HCT116 (cell line): ENCODE measurements around the gene CENPK. TPM values are rescaled to one million over a fixed set of nuclear protein-coding genes. Genes with fewer than 3 reads are reported as not detected.
A peak's percentile ranks its signal among the peaks of the same experiment; 100 is the strongest.

Experiments used
- ATAC-seq: fragments of 200-7000 bp; cut with Tn5 transposase; 2 replicates; pipeline ENCODE4 v1.9.1; 2020; ENCODE audit warnings: mild to moderate bottlenecking, moderate library complexity
- BruUV-seq: library from RNA; stranded (reverse); fragments of 400-500 nt; replicated peaks from 2 replicates; lab custom pipeline; 2021; lab: Mats Ljungman, UMichigan
- CTCF ChIA-PET: fragments of 300-600 bp; sonication (Branson Sonifier 250); formaldehyde crosslinking; loops from one replicate; lab custom pipeline; 2021; ENCODE audit warnings: antibody characterized with exemption; lab: Charles Lee
- POLR2A ChIA-PET: fragments of 300-600, 350-600 bp; sonication (Branson Sonifier 250); formaldehyde crosslinking; loops from one replicate; lab custom pipeline; 2021; ENCODE audit warnings: antibody characterized with exemption; lab: Charles Lee
- RAD21 ChIA-PET, 2 experiments: fragments of 300-600 bp; sonication (Branson Sonifier 250); formaldehyde crosslinking; loops; one replicate each; lab custom pipeline; 2023; ENCODE audit warnings: low total read pairs in 2 of 2; ENCODE audit not compliant: uncharacterized antibody in 2 of 2, unreplicated experiment in 2 of 2, low non-redundant PET in 1 of 2; lab: Charles Lee
- DNase-seq: peaks from one replicate; pipeline ENCODE4 v3.0.0-alpha.2; 2010; ENCODE audit warnings: low read depth, low spot score
- H2AFZ ChIP-seq: fragments of 200-600 bp; shearing (Covaris generic), sonication (generic); 2 replicates; pipeline ENCODE4 v1.6.1; 2017; ENCODE audit warnings: low read depth, mixed run types, mixed read lengths, antibody characterized with exemption, low read length; ENCODE audit not compliant: poor library complexity, severe bottlenecking
- H3K27ac ChIP-seq: 2 replicates; pipeline ENCODE4 v1.5.1; 2012; ENCODE audit warnings: low read depth, low read length
- H3K27me3 ChIP-seq: fragments of 200-600 bp; sonication (generic); 2 replicates; pipeline ENCODE4 v1.6.1; 2016; ENCODE audit warnings: mixed run types, low read length, mixed read lengths; ENCODE audit not compliant: insufficient read depth
- H3K36me3 ChIP-seq, 2 experiments: fragments of 200-500 bp in 1 of 2; fragments of 200-600 bp in 1 of 2; sonication (Bioruptor generic) in 1 of 2; sonication (generic) in 1 of 2; 2 replicates each; pipeline versions ENCODE4 v1.5.1 to v1.6.1; 2014 to 2016; ENCODE audit warnings: low read length in 2 of 2, inconsistent platforms in 1 of 2, mixed read lengths in 1 of 2, mixed run types in 1 of 2; ENCODE audit not compliant: insufficient read depth in 2 of 2, control insufficient read depth in 1 of 2
- H3K4me1 ChIP-seq, 2 experiments: fragments of 200-600 bp in 1 of 2; sonication (generic) in 1 of 2; 2 replicates each; pipeline versions ENCODE4 v1.5.1 to v1.6.1; 2012 to 2017; ENCODE audit warnings: low read length in 2 of 2, inconsistent platforms in 1 of 2, mild to moderate bottlenecking in 1 of 2, mixed read lengths in 1 of 2, mixed run types in 1 of 2, moderate library complexity in 1 of 2; ENCODE audit not compliant: insufficient read depth in 2 of 2, control insufficient read depth in 1 of 2
- H3K4me2 ChIP-seq: fragments of 200-600 bp; sonication (generic); 2 replicates; pipeline ENCODE4 v1.6.1; 2017; ENCODE audit warnings: mixed run types, low read length, mixed read lengths
- H3K4me3 ChIP-seq, 2 experiments: fragments of 200-600 bp in 1 of 2; sonication (generic) in 1 of 2; replicated peaks in 1 of 2; 2 replicates each; pipeline ENCODE4 v1.5.1; 2011 to 2016; ENCODE audit warnings: low read length in 2 of 2, control low read depth in 1 of 2, low read depth in 1 of 2, mild to moderate bottlenecking in 1 of 2, mixed read lengths in 1 of 2, mixed run types in 1 of 2
- H3K79me2 ChIP-seq: fragments of 200-600 bp; sonication (generic); 2 replicates; pipeline ENCODE4 v1.6.1; 2017; ENCODE audit warnings: mild to moderate bottlenecking, mixed run types, low read length, moderate library complexity, mixed read lengths; ENCODE audit not compliant: insufficient read depth
- H3K9ac ChIP-seq: fragments of 200-600 bp; sonication (generic); 2 replicates; pipeline ENCODE4 v1.6.1; 2016; ENCODE audit warnings: low read length, mixed read lengths
- H3K9me2 ChIP-seq: fragments of 200-600 bp; sonication (generic), shearing (Covaris generic); 2 replicates; pipeline ENCODE4 v1.6.1; 2017; ENCODE audit warnings: mixed run types, mild to moderate bottlenecking, moderate library complexity; ENCODE audit not compliant: insufficient read depth
- H3K9me3 ChIP-seq, 2 experiments: fragments of 200-500 bp in 1 of 2; fragments of 200-600 bp in 1 of 2; sonication (Bioruptor generic) in 1 of 2; sonication (generic) in 1 of 2; 2 replicates each; pipeline ENCODE4 v1.6.1; 2014 to 2017; ENCODE audit warnings: low read length in 2 of 2, mixed read lengths in 2 of 2, inconsistent platforms in 1 of 2, low read depth in 1 of 2, mild to moderate bottlenecking in 1 of 2, mixed run types in 1 of 2, moderate library complexity in 1 of 2; ENCODE audit not compliant: control insufficient read depth in 1 of 2, insufficient read depth in 1 of 2
- H4K20me1 ChIP-seq: fragments of 200-600 bp; sonication (generic), shearing (Covaris generic); 2 replicates; pipeline ENCODE4 v1.6.1; 2017; ENCODE audit warnings: mixed run types, mild to moderate bottlenecking, moderate library complexity; ENCODE audit not compliant: insufficient read depth
- CBX3 ChIP-seq: IDR thresholded peaks from 2 replicates; pipeline ENCODE4 v1.6.1; 2012; ENCODE audit warnings: low read depth
- EZH2 ChIP-seq: fragments of 200-600 bp; sonication (generic); IDR thresholded peaks from 2 replicates; pipeline ENCODE4 v1.6.1; 2017; ENCODE audit warnings: antibody characterized with exemption, mixed run types
- SP1 ChIP-seq: IDR thresholded peaks from 2 replicates; pipeline ENCODE4 v1.6.1; 2012; ENCODE audit warnings: low read depth
- intact Hi-C: fragments of 100-400 bp; cut with micrococcal nuclease; formaldehyde crosslinking; loops from 2 replicates; pipeline ENCODE4 v1.10.0; 2022
- total RNA-seq: library from RNA; stranded (reverse); gene quantifications from one replicate; pipeline ENCODE4 v1.2.1, GENCODE V29; 2021; ENCODE audit not compliant: unreplicated experiment
- TF ChIP-seq, protein P1 (sequence below): IDR thresholded peaks from 2 replicates; pipeline ENCODE4 v1.6.1; 2012; ENCODE audit warnings: low read depth
- TF ChIP-seq, protein P2 (sequence below): IDR thresholded peaks from 2 replicates; pipeline ENCODE4 v1.6.1; 2012
- TF ChIP-seq, protein P3 (sequence below): IDR thresholded peaks from 2 replicates; pipeline ENCODE4 v1.6.1; 2011; ENCODE audit warnings: mild to moderate bottlenecking, low read length, moderate library complexity; ENCODE audit not compliant: insufficient replicate concordance; ENCODE audit errors: extremely low read depth

Gene CENPK
- total RNA-seq, 1 experiment from 2014 or later, result 21.4 TPM

DNA sequence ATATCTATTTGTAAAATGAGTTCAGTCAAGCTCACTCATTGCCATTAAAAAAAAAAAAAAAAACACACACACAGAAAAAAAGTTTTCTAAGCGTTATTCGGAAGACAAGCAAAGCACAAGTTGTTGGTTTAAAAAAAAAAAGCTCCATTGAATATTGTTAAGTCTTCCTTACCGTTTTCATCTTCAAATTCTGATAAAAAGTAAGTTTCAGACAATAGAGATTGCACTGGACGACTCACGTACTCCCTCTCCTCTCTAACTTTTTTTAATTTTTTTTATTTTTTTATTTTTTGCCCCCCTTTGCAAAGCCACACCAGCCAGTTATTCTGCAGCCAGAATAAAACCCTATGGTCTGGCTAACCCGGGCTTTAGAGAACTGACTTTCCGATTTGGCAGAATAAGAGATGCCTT lies 81.8 kb downstream of the CENPK start:
- H3K9ac ChIP-seq, result no peak overlapping the region
- no peaks in the 10 kb centered on the region for H3K27me3 ChIP-seq
- no peaks in the 10 kb centered on the region for H3K9me3 ChIP-seq
- H3K4me2 ChIP-seq, result peak overlapping the region; percentile 95
- H2AFZ ChIP-seq, result peak overlapping the region; percentile 96
- peaks cover 11 to 21% of the 10 kb centered on the region in 2 experiments; a peak in 3 of 4 replicates for H3K4me1 ChIP-seq
- TF ChIP-seq, protein P1, sequence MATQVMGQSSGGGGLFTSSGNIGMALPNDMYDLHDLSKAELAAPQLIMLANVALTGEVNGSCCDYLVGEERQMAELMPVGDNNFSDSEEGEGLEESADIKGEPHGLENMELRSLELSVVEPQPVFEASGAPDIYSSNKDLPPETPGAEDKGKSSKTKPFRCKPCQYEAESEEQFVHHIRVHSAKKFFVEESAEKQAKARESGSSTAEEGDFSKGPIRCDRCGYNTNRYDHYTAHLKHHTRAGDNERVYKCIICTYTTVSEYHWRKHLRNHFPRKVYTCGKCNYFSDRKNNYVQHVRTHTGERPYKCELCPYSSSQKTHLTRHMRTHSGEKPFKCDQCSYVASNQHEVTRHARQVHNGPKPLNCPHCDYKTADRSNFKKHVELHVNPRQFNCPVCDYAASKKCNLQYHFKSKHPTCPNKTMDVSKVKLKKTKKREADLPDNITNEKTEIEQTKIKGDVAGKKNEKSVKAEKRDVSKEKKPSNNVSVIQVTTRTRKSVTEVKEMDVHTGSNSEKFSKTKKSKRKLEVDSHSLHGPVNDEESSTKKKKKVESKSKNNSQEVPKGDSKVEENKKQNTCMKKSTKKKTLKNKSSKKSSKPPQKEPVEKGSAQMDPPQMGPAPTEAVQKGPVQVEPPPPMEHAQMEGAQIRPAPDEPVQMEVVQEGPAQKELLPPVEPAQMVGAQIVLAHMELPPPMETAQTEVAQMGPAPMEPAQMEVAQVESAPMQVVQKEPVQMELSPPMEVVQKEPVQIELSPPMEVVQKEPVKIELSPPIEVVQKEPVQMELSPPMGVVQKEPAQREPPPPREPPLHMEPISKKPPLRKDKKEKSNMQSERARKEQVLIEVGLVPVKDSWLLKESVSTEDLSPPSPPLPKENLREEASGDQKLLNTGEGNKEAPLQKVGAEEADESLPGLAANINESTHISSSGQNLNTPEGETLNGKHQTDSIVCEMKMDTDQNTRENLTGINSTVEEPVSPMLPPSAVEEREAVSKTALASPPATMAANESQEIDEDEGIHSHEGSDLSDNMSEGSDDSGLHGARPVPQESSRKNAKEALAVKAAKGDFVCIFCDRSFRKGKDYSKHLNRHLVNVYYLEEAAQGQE, result no peak
- TF ChIP-seq, protein P2, sequence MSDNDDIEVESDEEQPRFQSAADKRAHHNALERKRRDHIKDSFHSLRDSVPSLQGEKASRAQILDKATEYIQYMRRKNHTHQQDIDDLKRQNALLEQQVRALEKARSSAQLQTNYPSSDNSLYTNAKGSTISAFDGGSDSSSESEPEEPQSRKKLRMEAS, result no peak
- no peak for TF ChIP-seq EZH2
- no peak for TF ChIP-seq SP1
- TF ChIP-seq CBX3, result no peak
- TF ChIP-seq, protein P3, sequence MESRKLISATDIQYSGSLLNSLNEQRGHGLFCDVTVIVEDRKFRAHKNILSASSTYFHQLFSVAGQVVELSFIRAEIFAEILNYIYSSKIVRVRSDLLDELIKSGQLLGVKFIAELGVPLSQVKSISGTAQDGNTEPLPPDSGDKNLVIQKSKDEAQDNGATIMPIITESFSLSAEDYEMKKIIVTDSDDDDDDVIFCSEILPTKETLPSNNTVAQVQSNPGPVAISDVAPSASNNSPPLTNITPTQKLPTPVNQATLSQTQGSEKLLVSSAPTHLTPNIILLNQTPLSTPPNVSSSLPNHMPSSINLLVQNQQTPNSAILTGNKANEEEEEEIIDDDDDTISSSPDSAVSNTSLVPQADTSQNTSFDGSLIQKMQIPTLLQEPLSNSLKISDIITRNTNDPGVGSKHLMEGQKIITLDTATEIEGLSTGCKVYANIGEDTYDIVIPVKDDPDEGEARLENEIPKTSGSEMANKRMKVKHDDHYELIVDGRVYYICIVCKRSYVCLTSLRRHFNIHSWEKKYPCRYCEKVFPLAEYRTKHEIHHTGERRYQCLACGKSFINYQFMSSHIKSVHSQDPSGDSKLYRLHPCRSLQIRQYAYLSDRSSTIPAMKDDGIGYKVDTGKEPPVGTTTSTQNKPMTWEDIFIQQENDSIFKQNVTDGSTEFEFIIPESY, result no peak
- DNase-seq (no peak), ATAC-seq (peak; percentile 7; the same call in 1 of the 2 replicates)
- no TSS peak for BruUV-seq
- peak overlapping the region; percentile 46 to 60 for H3K4me3 ChIP-seq
- no peaks in the 10 kb centered on the region for H3K9me2 ChIP-seq
- POLR2A ChIA-PET, result no interaction called here
- H4K20me1 ChIP-seq, result no peaks in the 10 kb centered on the region
- no peaks in the 10 kb centered on the region for H3K79me2 ChIP-seq
- CTCF ChIA-PET, result interaction anchor here (0.8 to 4.5 kb wide), 3 partner anchors 377 to 696 kb away, joined by 3 to 69 read pairs (median 4); no protein-coding TSS in a partner anchor
- H3K27ac ChIP-seq, result no peak overlapping the region
- RAD21 ChIA-PET, result no interaction called here
- H3K36me3 ChIP-seq, result no peaks in the 10 kb centered on the region
- intact Hi-C loops, result loop anchor here (10.0 kb wide), 1 partner anchor 406 kb away; no protein-coding TSS in a partner anchor
